ENCODE data around the gene ATP9A.

DNA sequence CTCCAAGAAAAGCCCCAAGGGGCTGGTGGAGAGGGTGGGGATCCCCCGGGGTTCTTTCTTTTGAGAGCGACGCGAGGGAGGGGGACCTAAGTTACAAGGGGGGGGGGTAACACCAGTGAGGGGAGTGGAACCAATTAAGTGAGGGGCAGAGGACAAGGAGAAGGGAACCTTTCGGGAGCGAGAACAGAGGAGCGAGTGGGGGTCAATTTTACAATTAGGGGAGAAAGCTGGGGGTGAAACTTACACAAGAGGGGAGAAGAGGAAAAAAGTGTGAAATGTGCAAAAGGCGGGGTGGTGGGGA lies 33.6 kb upstream of the ATP9A start:
- TF ChIP-seq, protein P1, sequence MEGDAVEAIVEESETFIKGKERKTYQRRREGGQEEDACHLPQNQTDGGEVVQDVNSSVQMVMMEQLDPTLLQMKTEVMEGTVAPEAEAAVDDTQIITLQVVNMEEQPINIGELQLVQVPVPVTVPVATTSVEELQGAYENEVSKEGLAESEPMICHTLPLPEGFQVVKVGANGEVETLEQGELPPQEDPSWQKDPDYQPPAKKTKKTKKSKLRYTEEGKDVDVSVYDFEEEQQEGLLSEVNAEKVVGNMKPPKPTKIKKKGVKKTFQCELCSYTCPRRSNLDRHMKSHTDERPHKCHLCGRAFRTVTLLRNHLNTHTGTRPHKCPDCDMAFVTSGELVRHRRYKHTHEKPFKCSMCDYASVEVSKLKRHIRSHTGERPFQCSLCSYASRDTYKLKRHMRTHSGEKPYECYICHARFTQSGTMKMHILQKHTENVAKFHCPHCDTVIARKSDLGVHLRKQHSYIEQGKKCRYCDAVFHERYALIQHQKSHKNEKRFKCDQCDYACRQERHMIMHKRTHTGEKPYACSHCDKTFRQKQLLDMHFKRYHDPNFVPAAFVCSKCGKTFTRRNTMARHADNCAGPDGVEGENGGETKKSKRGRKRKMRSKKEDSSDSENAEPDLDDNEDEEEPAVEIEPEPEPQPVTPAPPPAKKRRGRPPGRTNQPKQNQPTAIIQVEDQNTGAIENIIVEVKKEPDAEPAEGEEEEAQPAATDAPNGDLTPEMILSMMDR (IDR thresholded peaks at IDR 0.05), result no peak
- no peak for TF ChIP-seq POLR2A (IDR thresholded peaks at IDR 0.05)
